ENCODE measurements around the gene APOC1.
A peak's percentile ranks its signal among the peaks of the same experiment; 100 is the strongest.
"Not testable (repeated sequence)": the region's sequence is repeated elsewhere in the genome, so short reads cannot be mapped to it uniquely, and the experiment has no call there.

The APOC1 gene

DNA sequence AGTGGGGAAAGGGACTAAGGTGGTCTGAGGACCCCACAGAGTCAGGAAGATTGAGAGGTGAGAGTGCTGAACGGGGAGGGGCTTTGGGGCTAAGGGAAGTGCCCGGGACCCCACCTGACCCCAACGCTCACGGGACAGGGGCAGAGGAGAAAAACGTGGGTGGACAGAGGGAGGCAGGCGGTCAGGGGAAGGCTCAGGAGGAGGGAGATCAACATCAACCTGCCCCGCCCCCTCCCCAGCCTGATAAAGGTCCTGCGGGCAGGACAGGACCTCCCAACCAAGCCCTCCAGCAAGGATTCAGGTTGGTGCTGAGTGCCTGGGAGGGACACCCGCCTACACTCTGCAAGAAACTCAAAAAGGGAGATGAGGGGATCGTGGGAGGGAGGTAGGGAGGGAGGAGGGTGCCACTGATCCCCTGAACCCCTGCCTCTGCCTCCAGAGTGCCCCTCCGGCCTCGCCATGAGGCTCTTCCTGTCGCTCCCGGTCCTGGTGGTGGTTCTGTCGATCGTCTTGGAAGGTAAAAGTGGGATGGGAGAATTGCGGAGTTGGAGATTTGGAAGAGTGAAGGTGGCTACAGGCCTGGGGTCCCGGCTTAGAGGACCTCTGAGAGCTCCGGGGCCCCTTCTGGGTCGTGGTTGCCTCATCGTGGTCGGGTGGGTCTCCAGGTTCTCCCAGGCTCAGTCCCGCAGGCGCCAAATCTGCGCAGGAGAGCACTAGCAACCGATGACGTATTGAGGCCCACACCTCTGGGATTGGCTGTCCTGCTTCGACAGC lies at the start of gene APOC1:
APOC1 (plus strand) TSS at position 176 of the 774 bp plus-strand sequence; CDS start at position 460, 284 bp downstream.
- peak; percentile 52 for DNase-seq (ENCODE audit: low read depth)

DNA sequence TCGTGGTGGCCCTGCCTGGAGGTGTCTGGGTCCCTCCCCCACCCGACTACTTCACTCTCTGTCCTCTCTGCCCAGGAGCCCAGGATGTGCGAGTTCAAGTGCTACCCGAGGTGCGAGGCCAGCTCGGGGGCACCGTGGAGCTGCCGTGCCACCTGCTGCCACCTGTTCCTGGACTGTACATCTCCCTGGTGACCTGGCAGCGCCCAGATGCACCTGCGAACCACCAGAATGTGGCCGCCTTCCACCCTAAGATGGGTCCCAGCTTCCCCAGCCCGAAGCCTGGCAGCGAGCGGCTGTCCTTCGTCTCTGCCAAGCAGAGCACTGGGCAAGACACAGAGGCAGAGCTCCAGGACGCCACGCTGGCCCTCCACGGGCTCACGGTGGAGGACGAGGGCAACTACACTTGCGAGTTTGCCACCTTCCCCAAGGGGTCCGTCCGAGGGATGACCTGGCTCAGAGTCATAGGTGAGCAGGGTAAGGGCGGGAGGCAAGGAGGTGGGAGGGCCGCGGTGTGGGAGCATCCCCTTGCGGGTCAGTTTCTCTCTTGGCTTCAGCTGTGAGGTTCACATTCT lies 49.1 kb upstream of the APOC1 start:
- no peak for DNase-seq (ENCODE audit: low read depth)

DNA sequence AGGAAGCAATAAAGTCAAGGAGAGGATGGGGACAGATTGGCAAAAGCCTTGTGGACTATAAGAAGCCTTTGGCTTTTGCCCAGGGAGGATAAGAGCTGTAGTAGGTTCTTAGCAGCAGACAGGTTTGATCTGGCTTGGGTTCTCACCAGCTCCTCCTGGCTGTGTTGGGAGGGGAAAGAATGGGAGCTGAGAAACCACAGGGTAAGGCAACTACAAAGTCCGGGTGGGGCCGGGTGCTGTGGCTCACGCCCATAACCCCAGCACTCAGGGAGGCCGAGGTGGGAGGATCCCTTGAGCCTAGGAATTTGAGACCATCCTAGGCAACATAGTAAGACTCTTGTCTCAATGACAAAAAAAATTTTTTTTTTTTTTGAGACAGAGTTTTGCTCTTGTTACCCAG lies 47.7 kb upstream of the APOC1 start:
- no peak for DNase-seq (ENCODE audit: low read depth)

DNA sequence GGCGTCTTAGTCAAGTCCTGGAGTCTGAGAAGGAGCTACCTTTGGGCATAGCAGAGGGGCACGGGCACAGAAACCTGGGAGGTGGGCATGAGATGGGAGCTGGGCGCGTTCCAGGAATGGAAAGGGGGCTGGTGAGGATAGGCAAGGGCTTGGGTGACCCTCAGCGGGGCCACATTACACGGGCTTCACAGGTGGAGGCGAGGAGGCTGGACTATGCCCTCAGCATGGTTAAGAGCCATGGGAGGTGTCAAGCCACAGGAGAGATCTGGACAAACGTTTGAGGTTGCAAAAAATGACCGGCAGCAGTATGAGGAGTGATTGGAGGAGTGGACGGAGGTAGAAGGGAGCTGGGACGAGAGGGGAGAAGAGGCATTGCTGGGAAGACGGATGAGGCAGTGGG lies 46.8 kb upstream of the APOC1 start:
- no peak for DNase-seq (ENCODE audit: low read depth)

DNA sequence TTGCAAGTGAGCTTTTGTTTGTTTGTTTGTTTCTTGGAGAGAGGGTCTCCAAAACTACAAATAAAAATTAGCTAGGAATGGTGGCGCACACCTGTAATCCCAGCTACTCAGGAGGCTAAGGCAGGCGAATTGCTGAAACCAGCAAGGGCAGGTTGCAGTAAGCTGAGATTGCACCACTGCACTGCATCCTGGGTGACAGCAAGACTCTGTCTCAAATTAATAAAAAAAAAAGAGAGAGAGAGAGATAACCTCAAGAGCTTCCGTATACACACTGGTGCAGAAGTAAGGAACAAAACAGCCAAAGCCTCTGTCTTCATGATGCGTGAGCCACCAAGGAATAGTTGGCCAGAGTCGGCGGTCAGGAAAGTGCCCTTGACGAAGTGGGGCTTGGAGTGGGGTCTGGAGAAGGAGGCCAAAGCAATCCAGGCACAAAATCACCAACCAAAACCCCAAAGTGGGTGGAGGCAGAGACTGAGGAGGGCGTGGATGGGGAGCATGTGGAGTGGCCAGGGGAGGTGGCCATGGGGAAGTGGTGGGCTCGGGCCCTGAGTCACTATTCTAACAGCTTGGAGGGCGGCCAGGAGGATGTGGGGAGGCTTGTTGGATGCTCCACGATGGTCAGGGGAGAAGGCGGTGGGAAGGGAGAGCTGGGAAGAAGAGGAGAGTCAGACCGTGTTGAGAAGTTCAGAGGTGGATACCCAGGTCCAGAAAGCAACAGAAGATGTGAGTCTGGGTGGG lies 44.5 kb upstream of the APOC1 start:
- no peak for DNase-seq (ENCODE audit: low read depth)

DNA sequence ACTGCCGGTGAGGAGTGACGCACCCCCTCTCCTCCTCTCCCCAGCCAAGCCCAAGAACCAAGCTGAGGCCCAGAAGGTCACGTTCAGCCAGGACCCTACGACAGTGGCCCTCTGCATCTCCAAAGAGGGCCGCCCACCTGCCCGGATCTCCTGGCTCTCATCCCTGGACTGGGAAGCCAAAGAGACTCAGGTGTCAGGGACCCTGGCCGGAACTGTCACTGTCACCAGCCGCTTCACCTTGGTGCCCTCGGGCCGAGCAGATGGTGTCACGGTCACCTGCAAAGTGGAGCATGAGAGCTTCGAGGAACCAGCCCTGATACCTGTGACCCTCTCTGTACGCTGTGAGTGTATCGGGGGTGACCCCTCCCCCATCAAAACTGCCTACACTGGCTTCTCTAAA lies 42.6 kb upstream of the APOC1 start:
- no peak for DNase-seq (ENCODE audit: low read depth)

DNA sequence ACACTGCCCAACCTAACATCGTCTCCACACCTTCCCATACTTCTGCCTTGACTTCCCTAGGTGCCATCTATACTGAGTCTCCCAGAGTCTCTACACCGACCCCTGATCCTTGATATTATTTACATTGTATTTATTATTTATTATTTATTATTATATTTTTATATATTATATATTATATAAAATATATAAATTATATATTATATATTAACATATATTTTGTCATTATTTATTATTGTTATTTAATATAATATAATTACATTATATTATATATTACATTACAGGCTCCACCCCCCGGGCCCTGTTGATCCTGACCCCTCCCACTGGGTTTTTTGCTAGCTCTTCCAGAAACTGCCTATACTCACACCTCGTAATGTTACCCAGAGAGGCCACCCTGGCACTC lies 41.7 kb upstream of the APOC1 start:
- DNase-seq (ENCODE audit: low read depth) = no peak

DNA sequence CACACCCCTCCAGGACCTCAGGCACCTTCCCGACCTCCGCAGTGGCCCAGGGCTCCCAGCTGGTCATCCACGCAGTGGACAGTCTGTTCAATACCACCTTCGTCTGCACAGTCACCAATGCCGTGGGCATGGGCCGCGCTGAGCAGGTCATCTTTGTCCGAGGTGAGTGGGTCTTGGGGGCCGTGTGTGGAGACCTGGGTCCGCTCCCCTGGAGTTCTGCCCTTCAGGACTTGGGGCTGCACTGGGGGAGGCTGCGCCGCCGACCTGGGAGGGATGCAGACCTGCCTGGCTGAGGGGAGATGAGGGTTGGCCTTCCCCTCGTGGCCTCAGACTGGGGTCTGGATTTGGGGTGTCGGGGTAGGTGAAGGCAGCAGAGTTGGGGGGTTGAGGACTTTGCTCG lies 40.1 kb upstream of the APOC1 start:
- DNase-seq (ENCODE audit: low read depth) = no peak

DNA sequence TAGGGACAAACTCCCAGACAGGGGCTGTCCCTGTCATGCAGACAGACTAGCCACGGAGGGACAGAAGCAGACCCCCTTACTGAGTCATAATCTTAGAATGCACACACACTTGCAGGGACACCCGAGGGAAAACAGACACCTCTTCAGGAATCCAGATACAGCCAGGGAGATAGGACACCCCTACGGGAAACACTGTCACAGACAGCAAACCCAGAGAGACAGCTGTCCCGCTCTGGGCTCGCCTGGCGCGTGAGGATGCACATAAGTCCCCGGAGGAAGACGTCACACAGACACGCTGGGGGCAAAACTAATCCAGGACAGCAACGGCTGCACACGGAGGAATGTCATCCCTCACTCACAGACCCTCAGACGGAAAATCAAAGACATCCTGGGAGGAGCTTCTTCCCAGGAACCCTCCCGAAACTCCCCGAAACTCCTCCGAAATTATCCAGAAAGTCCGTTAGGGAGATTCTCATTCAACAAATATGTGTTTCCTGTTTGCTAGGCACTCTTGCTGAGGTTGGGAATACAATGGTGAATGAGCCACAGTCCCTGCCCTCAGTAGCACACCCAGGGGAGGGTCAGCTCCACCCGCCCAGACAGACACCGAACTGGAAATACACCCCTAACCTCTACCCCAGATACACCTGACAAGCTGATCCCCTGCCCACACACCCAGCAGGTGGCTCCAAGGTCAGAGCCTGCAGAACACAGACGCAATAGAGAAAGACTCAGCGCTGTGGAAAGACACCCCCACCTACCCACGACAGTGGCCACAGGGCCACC lies 38.5 kb upstream of the APOC1 start:
- DNase-seq (ENCODE audit: low read depth) = peak; percentile 5

DNA sequence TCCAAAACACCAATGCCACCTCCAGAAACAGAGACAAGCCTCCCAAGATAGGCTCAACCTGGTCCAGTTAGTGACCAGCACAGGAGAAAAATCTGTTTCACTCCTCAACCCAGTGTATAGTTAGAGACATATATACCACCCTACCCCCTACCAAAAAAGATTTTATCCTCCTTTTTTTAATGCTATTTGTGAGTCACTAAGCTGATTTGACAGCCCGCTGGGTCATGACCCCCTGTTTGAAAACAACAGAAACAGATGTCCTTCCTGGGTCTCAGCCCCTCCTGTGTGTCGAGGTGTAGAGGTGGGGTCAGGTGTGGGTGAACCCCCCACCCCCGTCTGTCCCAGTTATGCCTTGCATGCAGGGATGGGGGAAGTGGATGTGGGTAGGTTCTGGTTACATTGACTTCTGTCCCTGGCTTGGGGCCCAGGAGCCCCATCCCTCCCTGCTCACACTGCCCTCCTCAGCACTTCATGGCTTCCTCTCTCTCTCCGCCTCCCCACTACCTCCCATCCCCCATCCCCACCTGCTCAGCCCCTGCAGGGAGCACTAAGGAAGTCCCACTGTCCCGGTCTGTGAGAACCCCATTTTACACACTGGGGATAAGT lies 37.4 kb upstream of the APOC1 start:
- no peak for DNase-seq (ENCODE audit: low read depth)

DNA sequence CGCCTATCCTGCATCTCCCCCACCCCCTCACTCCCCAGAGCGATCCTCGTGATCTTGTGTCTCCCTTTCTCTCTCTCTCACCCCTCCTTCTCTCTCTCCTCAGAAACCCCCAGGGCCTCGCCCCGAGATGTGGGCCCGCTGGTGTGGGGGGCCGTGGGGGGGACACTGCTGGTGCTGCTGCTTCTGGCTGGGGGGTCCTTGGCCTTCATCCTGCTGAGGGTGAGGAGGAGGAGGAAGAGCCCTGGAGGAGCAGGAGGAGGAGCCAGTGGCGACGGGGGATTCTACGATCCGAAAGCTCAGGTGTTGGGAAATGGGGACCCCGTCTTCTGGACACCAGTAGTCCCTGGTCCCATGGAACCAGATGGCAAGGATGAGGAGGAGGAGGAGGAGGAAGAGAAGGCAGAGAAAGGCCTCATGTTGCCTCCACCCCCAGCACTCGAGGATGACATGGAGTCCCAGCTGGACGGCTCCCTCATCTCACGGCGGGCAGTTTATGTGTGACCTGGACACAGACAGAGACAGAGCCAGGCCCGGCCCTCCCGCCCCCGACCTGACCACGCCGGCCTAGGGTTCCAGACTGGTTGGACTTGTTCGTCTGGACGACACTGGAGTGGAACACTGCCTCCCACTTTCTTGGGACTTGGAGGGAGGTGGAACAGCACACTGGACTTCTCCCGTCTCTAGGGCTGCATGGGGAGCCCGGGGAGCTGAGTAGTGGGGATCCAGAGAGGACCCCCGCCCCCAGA lies 36.1 kb upstream of the APOC1 start:
- DNase-seq (ENCODE audit: low read depth) = no peak

DNA sequence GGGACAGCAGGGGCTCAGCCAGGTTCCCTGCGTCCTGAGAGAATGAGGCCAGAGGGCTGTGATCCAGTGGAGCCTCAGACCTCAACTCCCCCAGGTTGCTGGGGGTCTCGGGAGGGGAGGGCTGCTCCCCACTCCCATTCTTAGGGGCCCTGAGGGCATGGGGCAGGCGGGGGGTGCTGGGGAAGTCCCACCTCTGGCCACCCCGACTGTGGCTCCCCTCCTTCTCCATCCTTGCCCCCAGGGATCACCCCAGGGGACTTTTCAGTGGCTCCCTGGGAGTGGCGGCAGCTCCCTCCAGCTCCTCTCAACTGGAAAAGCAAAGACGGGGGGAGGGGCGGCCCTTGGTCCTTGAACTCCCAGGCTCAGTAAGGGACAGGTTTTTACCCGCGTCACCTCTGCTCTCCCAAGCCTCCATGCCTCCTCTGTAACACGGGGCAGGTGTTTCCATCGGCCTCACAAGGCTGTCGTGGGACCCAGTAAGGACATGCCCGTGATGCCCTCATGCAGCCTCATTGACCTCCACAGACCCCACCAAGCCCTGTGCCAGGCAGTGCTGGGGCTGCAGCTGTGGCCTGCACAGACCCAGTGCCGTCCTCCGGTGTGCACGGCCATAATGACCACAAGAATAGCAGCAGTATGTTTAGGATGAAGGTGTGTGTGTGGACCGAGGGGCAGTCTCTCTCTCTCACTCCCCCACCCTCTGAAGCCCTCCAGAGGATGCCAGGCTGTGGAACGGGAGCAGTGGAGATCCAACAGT lies 34.9 kb upstream of the APOC1 start:
- DNase-seq (ENCODE audit: low read depth) = no peak

DNA sequence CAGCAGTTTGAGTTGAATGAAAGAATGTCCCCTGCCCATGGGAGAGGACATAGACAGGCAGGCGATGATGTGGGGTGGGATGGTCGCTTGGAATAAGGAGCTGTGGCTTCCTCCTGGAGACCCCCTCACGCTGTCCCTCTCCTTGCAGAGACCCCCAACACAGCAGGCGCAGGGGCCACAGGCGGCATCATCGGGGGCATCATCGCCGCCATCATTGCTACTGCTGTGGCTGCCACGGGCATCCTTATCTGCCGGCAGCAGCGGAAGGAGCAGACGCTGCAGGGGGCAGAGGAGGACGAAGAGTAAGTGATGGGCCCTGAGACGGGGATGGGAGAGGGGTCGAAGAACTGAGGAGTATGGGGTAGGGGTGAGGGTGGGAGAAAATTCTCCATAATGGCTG lies 32.3 kb upstream of the APOC1 start:
- no peak for DNase-seq (ENCODE audit: low read depth)

DNA sequence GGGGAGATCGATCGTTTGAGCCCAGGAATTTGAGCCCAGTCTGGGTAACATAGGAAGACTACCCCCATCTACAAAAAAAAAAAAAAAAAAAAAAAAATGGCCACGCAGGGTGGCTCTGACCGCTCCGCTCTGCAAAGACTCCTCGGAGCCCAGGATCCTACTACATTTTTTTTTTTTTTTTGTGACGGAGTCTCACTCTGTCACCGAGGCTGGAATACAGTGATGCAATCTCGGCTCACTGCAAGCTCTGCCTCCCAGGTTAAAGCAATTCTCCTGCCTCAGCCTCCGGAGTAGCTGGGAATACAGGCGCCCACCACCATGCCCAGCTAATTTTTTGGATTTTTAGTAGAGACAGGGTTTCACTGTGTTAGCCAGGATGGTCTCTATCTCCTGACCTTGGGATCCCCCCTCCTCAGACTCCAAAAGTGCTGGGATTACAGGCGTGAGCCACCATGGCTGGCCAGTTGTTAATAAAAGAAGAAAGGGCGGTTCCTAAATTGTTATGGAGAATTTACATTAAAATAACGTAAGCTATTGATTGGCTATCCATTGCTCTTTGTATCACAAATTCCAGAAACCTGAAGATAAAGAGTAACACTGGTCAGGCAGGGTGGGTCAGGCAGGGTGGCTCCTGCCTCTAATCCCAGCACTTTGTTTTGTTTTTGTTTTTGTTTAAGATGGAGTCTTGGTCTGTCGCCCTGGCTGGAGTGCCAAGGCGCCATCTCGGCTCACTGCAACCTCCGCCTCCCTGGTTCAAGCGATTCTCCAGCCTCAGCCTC lies 31.6 kb upstream of the APOC1 start:
- not testable (repeated sequence) for DNase-seq (ENCODE audit: low read depth)

DNA sequence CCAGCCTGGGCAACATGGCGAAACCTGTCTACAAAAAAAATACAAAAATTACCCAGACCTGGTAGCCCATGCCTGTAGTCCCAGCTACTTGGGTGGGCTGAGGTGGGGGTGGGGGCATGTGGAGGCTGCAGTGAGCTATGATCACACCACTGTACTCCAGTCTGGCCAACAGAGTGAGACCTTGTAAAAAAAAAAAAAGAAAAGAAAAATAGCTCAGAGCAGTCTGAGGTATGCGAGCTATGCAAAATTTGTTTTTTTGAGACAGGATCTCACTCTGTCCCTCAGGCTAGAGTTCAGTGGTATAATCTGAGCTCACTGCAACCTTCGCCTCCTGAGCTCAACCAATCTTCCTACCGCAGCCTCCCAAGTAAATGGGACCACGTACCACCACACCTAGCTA lies 30.5 kb upstream of the APOC1 start:
- no peak for DNase-seq (ENCODE audit: low read depth)

DNA sequence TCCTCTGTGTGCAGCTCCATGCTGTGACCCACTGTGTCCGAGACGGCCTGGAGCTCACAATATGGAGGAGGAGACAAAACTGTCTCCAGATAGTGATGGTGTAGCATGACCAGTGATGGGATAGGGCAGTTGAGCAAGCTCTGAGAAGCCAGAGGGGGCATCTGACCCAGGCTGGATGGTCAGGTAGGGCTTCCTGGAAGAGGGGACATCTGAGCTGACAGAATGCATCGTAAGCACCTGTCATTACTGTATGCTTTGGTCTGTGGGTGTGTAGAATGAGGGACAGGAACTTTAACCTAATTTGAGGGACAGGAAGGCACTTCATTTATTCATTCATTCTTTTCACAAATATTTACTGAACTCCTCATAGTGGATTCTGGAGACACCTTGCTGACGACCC lies 29.8 kb upstream of the APOC1 start:
- DNase-seq (ENCODE audit: low read depth) = no peak

DNA sequence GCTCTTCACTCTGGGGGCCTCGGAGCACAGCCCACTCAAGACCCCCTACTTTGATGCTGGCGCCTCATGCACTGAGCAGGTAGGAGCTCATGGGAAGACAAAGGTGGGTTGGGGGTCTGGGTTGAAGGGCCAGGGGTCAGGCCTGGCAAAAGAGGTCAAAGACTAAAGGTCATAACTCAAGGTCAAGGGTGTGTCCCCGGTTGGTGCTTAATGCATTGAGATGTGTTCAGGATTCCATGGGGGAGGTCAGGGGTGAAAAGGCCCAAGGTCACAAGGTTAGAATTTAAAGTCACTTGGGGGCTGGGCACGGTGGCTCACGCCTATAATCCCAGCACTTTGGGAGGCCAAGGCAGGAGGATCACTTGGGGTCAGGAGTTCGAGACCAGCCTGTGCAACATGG lies 28.3 kb upstream of the APOC1 start:
- DNase-seq (ENCODE audit: low read depth) = no peak

DNA sequence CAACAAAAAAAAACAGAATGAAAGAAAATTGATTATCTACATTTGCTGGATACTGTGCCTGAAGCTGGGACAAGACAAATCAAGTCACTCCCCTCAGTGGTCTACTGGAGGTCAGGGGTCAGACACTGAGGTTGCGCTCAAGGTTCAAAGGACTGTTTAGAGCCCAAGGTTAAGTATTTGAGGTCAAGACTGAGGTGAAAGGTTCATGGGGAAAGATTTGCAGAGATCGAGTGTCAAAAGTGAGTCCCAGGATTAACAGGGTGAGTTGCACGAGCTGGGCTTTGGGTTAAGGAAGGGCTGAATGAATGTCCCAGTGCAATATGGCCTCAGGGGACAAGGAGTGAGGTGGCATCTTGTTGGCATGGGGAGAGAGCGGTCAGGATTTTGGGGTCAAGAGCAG lies 26.8 kb upstream of the APOC1 start:
- no peak for DNase-seq (ENCODE audit: low read depth)

DNA sequence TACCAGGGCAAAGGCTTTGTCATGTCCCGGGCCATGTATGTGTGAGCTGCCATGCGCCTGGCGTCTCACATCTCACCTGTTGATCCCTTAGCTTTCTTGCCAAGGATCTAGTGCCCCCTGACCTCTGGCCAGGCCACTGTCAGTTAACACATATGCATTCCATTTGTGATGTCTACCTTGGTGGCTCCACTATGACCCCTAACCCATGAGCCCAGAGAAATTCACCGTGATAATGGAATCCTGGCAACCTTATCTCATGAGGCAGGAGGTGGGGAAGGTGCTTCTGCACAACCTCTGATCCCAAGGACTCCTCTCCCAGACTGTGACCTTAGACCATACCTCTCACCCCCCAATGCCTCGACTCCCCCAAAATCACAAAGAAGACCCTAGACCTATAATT lies 26.1 kb upstream of the APOC1 start:
- not testable (repeated sequence) for DNase-seq (ENCODE audit: low read depth)

DNA sequence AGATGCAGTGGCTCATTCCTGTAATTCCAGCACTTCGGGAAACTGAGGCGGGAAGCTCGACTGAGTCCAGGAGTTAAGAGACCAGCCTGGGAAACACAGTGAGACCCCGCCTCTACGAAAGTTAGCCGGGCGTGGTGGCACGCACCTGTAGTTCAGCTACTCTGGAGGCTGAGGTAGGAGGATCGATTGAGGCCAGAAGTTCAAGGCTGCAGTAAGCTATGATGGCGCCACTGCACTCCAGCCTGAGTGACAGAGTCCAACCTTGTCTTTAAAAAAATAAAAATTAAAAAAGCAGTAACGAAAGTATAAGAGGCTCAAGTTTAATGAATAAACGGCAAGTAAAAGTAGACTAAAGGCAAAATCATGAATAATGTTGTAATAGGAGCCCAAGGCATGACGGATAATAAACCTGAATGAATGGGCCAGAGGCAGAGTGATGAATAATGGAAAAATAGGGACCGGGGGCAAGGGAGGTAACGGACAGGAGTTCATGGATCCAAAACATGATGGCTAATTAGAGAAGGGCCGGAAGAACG lies 24.5 kb upstream of the APOC1 start:
- DNase-seq (ENCODE audit: low read depth) = no peak

All from HS-5 (cell line).